Camera-type eye (tissue), 1 donor: ENCODE measurements around the gene TNFAIP6. TPM values are rescaled to one million over a fixed set of nuclear protein-coding genes. Genes with fewer than 3 reads are reported as not detected.

Experiments
- total RNA-seq: library from RNA; depleted of rRNA; stranded (reverse); fragments of >200 nt; gene quantifications from one replicate; pipeline ENCODE4 v1.2.3, GENCODE V29; 2014

The TNFAIP6 gene, protein sequence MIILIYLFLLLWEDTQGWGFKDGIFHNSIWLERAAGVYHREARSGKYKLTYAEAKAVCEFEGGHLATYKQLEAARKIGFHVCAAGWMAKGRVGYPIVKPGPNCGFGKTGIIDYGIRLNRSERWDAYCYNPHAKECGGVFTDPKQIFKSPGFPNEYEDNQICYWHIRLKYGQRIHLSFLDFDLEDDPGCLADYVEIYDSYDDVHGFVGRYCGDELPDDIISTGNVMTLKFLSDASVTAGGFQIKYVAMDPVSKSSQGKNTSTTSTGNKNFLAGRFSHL
- 7.2 TPM for total RNA-seq

DNA sequence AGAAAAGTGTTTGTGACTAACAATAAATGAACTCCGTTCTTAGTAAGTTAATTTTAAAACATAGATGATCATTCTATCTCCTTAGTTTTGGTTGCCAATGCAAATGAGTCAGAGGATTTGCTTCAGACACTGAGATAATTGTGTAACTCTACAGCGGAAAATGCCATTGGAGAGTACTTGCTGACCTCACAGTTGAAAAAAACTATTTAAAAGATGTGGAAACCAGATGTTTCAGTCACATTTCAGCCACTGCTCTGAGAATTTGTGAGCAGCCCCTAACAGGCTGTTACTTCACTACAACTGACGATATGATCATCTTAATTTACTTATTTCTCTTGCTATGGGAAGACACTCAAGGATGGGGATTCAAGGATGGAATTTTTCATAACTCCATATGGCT is at the start of gene TNFAIP6:
Gene TNFAIP6 (plus strand): TSS at position 234 of the 400 bp plus-strand sequence. CDS start 75 bp downstream, at position 309.

DNA sequence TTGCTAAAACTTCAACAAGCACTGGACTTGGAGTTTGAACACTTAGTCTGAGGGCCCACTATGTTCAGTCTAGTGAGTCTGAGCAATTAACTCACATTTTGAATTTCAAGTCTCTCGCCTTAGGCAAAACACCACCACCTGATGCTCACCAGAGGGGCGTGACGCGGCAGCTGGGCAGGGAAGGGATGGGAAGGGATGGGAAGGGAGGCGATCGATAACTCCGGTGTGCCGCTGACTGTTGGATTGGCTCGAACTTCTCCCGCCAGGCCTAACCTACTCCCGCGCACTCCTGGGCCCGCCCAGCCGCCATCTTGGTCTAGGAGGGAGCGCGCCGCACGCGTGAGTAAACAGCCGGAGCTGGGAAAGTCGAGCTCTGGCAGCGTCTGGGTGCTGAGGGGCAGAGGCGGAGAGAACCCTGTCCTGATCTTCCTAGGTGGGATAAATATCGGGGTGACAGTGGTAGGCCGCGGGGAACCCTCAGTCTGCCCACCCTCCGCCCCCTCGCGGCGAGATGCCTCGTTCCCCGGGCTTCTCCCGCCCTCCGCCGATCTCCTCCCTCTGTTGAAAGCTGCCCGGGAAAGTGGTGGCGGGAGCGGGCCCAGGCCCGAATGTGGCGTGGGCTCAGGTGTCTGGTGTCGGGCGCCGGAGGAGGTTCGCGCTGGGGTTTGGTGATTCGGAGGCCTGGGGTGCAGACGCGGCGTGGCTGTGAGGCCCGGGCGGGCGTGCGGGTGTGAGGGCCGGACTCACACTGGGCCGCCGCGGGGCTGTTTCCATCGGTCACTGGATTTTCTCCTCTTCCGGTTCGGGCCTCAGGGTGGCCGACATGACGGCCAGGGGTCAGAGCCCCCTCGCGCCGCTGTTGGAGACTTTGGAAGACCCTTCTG is 52.5 kb downstream of the TNFAIP6 start, which contains the start of gene RIF1:
Gene RIF1 (plus strand): TSS at position 302 of the 884 bp plus-strand sequence. CDS start 522 bp downstream, at position 824.

Other genes with a start within 250 kb of the TNFAIP6 start
- 12.1 TPM for gene RBM43, start 95.7 kb upstream of the TNFAIP6 start, total RNA-seq
- gene NMI, start 67.9 kb upstream of the TNFAIP6 start, total RNA-seq = 6.4 TPM
- 98.9 TPM for gene RIF1, start 52.3 kb downstream of the TNFAIP6 start, total RNA-seq